ENCODE data around the gene DYNC2LI1. TPM values are rescaled to one million over a fixed set of nuclear protein-coding genes. Genes with fewer than 3 reads are reported as not detected.
"Not testable (repeated sequence)": the region's sequence is repeated elsewhere in the genome, so short reads cannot be mapped to it uniquely, and the experiment has no call there.

Gene DYNC2LI1
- 63.0 and 64.6 TPM in 2 replicates for total RNA-seq (2014; rRNA removed; shearing (Covaris generic); ENCODE audit: low replicate concordance)

- in situ Hi-C loops (cut with HindIII; ENCODE audit: low pct_unique_long_range_greater_than_20kb, low sequenced_read_pairs), result no loop called here
- DNase-seq (ENCODE audit: low read depth), result peak; percentile 90
Observed at GRCh38 chr2:43773876-43774613, at the start of gene DYNC2LI1. Gene DYNC2LI1, plus strand, starts transcription at chr2:43774039. Its CDS starts 100 bp downstream, at chr2:43774139.

DNA sequence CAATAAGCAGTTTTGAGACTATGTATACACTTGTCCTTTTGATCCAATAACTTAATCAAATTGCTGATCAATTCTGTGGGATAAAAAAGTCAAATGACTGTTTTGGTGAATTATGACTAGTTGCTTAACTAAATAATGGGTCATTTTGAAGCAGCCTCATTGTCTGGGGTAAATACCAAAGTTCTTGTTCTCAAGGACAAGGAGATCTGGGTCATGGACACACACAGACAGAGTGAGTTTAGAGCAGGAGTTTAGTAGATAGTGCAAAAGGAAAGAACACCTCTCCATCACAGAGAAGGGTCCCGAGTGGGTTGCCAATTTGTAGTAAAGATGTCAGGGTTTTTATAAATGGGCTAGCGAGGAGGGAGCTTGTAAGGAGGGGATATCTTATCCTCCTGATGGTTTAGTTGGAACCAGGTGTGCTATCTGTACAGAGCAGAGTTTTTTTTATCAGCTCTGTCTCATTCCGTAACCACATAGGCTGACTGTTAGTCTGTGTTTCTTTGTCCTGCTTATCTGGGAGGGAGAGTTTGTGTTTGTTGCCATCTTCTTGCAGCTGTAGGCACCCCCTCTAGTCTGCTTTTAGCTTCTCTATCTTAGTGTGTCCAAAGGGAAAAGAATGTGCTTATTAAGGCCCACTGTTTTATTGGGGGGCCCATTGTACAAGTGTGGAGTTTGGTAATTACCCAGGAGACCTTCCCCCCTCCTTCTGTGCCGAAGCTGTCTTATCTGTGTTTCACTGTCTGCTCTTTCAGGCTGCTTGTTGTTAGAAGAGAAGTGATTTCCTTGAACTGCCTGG is 48.9 kb upstream of the DYNC2LI1 start:
- in situ Hi-C loops (cut with HindIII; ENCODE audit: low pct_unique_long_range_greater_than_20kb, low sequenced_read_pairs), result no loop called here
- no peak for DNase-seq (ENCODE audit: low read depth)

DNA sequence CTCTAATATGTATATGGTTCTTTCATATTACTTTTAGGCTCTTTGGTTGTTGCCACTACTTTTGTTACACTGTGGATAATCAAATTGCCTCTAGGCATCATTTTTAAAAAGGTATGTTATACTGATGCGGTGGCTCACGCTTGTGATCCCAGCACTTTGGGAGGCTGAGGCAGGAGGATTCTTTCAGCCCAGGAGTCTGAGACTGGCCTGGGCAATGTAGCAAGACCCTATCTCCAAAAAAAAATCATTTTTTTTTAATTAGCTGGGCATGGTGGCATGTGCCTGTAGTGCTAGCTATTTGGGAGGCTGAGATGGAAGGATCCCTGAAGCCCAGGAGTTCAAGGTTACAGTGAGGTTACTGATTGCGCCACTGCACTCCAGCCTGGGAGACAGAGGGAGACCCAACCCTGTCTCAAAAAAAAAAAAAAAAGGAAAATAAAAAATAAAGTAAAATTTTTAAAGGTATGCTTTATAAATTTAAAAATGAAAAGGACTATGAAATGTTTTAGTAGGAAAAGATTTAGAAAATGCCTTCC is 48.1 kb upstream of the DYNC2LI1 start:
- DNase-seq (ENCODE audit: low read depth), result no peak
- in situ Hi-C loops (cut with HindIII; ENCODE audit: low pct_unique_long_range_greater_than_20kb, low sequenced_read_pairs), result no loop called here

DNA sequence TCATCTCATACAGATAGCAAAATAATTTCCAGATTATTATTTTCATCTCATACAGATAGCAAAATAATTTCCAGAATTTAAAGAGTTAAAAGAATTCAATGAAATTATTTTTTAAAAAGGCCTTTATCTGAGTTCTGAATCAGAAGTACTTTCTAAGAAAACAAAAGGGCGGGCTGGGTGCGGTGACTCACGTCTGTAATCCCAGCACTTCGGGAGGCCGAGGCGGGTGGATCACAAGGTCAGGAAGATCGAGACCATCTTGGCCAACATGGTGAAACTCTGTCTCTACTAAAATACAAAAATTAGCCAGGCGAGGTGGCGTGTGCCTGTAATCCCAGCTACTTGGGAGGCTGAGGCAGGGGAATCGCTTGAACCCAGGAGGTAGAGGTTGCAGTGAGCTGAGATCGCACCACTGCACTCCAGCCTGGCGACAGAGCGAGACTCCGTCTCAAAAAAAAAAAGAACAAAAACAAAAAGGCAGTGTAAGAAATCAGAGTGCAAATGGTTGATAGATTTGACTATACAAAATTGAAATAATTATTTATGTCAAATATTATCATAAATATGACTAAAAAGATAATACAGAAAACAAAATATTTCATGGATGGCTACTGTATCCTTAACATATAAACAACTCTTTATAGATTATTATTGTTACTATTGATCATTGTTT is 46.7 kb upstream of the DYNC2LI1 start:
- peak; percentile 34 for DNase-seq (ENCODE audit: low read depth)
- in situ Hi-C loops (cut with HindIII; ENCODE audit: low pct_unique_long_range_greater_than_20kb, low sequenced_read_pairs), result not testable (repeated sequence)

DNA sequence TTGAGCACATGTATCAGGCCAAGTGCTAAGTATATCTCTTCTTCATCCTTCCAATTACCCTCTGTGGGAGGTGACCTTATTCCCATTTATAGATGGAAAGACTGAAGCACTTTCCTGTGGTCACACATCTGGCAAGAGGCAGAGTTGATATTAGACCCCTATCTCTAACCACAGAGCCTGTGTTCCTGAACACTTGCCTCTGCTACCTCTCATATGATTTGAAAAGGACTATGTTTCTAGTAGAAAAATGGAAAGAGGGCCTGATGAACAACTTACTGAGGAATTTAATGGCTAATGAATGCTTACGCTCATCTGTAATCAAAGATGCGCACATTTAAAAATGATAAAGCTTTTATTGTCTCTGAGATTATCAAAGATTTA is 46.2 kb upstream of the DYNC2LI1 start:
- no peak for DNase-seq (ENCODE audit: low read depth)
- in situ Hi-C loops (cut with HindIII; ENCODE audit: low pct_unique_long_range_greater_than_20kb, low sequenced_read_pairs), result no loop called here

- no peak for DNase-seq (ENCODE audit: low read depth)
- in situ Hi-C loops (cut with HindIII; ENCODE audit: low pct_unique_long_range_greater_than_20kb, low sequenced_read_pairs), result no loop called here
Observed at GRCh38 chr2:43729491-43730174, 44.2 kb upstream of the DYNC2LI1 start.

DNA sequence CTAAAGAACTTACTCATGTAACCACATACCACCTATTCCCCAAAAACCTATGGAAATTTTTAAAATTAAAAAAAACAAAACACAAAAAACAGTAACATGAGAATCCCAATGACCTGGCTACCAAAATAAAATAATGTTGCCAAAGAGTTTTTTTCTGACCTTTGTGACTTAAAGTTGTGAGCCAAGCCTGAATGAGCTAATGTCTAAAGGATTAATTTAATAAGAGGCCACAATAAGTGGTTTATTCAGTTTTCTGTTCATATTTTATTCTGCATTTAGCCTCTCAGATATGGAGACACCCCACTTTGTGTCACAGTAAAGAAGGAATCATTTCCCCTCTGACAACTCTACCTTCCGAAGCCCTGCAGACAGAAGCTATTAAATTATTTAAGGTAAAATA is 42.6 kb upstream of the DYNC2LI1 start:
- in situ Hi-C loops (cut with HindIII; ENCODE audit: low pct_unique_long_range_greater_than_20kb, low sequenced_read_pairs), result no loop called here

GRCh38 chr2:43736637-43737036 is 37.2 kb upstream of the DYNC2LI1 start:
- no peak for DNase-seq (ENCODE audit: low read depth)
- in situ Hi-C loops (cut with HindIII; ENCODE audit: low pct_unique_long_range_greater_than_20kb, low sequenced_read_pairs), result no loop called here

More for the DNA sequence above, 42.6 kb upstream of the DYNC2LI1 start:
- no peak for DNase-seq (ENCODE audit: low read depth)

DNA sequence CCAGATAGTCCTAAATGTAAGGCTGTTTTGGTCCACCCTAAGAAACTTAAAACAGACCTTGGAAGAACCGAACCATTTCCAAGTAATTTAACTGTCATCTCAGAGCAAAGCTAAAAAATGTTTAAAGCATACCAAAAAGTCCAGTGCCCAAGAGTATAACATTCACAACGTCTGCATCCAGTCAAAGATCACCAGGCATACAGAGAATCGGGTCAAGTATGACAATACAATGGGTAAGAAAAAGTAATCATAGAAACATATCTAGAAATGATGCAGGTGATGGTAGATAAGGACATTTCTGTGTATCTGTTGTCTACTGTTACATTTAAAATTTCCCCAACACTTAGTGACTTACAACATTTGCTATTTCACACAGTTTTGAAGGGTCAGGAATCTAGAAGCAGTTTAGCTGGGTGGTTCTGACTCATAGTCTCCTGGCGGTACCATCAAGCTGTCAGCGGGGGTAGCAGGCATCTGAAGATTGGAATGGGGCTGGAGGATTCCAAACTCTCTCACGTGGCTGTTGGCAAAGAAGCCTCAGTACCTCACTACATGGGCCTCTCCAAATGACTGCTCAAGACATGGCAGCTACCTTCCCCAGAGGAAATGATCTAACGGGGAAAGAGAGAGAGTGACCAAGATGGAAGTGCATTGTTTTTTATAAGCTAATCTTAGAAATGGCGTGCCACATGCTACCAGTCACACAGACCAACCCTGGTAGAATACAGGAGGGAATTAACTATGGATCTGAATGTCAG is 36.6 kb upstream of the DYNC2LI1 start:
- in situ Hi-C loops (cut with HindIII; ENCODE audit: low pct_unique_long_range_greater_than_20kb, low sequenced_read_pairs), result no loop called here
- no peak for DNase-seq (ENCODE audit: low read depth)

DNA sequence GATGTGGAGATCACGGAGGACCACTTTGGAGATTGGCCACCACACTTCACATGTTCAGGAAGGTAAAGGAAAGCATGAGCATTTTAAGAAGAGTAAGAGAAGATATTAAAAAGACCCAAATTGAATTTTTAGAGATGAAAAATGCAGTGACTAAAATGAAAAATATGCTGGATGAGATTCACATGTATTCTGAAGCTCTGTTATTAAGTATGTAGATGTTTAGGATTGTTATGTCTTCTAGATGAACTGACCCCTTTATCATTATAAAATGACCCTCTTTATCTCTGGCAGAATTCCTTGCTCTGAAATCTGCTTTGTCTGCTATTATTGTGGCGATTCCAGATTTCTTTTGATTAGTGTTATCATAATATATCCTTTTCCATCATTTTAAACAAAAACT is 36.0 kb upstream of the DYNC2LI1 start:
- in situ Hi-C loops (cut with HindIII; ENCODE audit: low pct_unique_long_range_greater_than_20kb, low sequenced_read_pairs), result no loop called here
- DNase-seq (ENCODE audit: low read depth), result no peak

DNA sequence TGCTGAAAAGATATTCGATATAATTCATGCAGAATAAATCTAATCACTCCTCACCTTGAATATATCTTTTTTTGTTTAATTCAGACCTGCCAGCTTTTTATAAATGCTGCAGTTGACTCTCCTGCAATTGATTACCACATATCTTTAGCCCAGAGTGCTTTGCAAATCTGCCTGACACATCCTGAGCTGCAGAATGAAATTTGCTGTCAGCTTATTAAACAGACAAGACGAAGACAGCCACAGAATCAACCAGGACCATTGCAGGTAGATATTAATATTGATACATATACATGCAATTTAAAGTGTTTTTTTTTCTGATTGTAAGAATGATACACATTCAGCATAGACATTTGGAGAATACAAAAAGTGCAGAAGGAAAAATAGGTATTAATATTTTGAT is 35.6 kb upstream of the DYNC2LI1 start:
- in situ Hi-C loops (cut with HindIII; ENCODE audit: low pct_unique_long_range_greater_than_20kb, low sequenced_read_pairs), result no loop called here
- no peak for DNase-seq (ENCODE audit: low read depth)

GRCh38 chr2:43743706-43744105 is 30.1 kb upstream of the DYNC2LI1 start:
- in situ Hi-C loops (cut with HindIII; ENCODE audit: low pct_unique_long_range_greater_than_20kb, low sequenced_read_pairs), result no loop called here
- DNase-seq (ENCODE audit: low read depth), result no peak

DNA sequence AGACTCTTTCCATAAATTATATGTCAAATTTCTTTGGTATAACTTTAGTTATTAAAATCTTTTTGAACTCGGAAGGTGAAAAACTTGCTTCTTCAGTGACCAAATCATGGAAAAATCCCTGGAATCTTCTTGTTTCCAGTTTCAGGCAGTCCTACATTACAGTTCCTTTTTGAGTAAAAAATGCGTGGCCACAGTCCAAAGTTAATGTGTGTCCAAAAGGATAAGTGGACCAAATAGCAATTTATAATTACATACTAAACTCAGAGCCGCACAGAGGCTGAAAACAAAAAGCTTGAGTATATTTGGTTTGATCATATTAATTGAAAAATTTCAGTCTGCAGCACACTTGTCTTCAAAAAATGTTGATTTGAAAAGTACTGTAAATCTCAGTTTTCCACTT is 28.4 kb upstream of the DYNC2LI1 start:
- no peak for DNase-seq (ENCODE audit: low read depth)
- in situ Hi-C loops (cut with HindIII; ENCODE audit: low pct_unique_long_range_greater_than_20kb, low sequenced_read_pairs), result no loop called here

GRCh38 chr2:43748333-43748732 is 25.5 kb upstream of the DYNC2LI1 start:
- no peak for DNase-seq (ENCODE audit: low read depth)
- in situ Hi-C loops (cut with HindIII; ENCODE audit: low pct_unique_long_range_greater_than_20kb, low sequenced_read_pairs), result no loop called here

GRCh38 chr2:43749583-43749982 is 24.3 kb upstream of the DYNC2LI1 start:
- in situ Hi-C loops (cut with HindIII; ENCODE audit: low pct_unique_long_range_greater_than_20kb, low sequenced_read_pairs), result no loop called here
- no peak for DNase-seq (ENCODE audit: low read depth)

GRCh38 chr2:43751476-43751990 is 22.3 kb upstream of the DYNC2LI1 start:
- no peak for DNase-seq (ENCODE audit: low read depth)
- in situ Hi-C loops (cut with HindIII; ENCODE audit: low pct_unique_long_range_greater_than_20kb, low sequenced_read_pairs), result no loop called here

DNA sequence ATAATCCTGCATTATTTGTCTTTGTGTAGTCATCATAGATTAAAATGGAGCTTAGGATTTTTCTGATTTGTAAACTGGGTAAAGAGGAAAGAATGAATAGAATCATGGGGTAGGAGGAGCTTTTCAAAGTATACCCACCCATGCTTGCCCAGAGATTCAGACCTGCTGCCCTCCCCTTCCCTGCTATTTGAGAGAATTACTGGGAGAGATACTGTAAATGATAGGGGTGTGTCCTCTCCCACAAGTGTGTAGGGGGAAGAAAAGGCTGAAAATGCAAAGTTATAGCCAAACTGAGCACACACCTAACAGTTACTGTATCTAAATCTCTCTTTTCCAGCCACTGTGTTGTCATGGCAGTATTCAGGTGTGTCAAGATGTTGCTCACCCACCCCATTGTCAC is 21.5 kb upstream of the DYNC2LI1 start:
- in situ Hi-C loops (cut with HindIII; ENCODE audit: low pct_unique_long_range_greater_than_20kb, low sequenced_read_pairs), result no loop called here
- DNase-seq (ENCODE audit: low read depth), result no peak
